Smooth muscle cell of bladder (primary cell): ENCODE data around the gene PCNX4. TPM values are rescaled to one million over a fixed set of nuclear protein-coding genes. Genes with fewer than 3 reads are reported as not detected.

Experiments used
- total RNA-seq: library from RNA; depleted of rRNA; stranded (reverse); fragments of >200 nt; gene quantifications from 2 replicates; pipeline ENCODE4 v1.2.3, GENCODE V29; 2014

The PCNX4 gene
- 46.5 and 50.9 TPM in 2 replicates for total RNA-seq

GRCh38 chr14:60091550-60092525, at the start of gene PCNX4:
Gene PCNX4 (plus strand): TSS chr14:60091923. CDS start chr14:60107639, 15,716 bp downstream.

GRCh38 chr14:60164712-60165546, 73.2 kb downstream of the PCNX4 start, which contains the start of gene DHRS7:
Gene DHRS7 (minus strand): TSS chr14:60165398. CDS start chr14:60165309, 89 bp downstream.

Other genes with a start within 250 kb of the PCNX4 start
- gene RTN1, start 221.1 kb upstream of the PCNX4 start, total RNA-seq = 1.6 and 2.7 TPM in 2 replicates
- not detected in 2 replicates for gene LRRC9, start 171.8 kb upstream of the PCNX4 start, total RNA-seq
- 104 and 110 TPM in 2 replicates for gene DHRS7, start 73.5 kb downstream of the PCNX4 start, total RNA-seq
- 17.1 and 22.8 TPM in 2 replicates for gene PPM1A, start 157.3 kb downstream of the PCNX4 start, total RNA-seq